ENCODE data around the gene ICE1.
"Not testable (repeated sequence)": the region's sequence is repeated elsewhere in the genome, so short reads cannot be mapped to it uniquely, and the experiment has no call there.

ICE1 gene

DNA sequence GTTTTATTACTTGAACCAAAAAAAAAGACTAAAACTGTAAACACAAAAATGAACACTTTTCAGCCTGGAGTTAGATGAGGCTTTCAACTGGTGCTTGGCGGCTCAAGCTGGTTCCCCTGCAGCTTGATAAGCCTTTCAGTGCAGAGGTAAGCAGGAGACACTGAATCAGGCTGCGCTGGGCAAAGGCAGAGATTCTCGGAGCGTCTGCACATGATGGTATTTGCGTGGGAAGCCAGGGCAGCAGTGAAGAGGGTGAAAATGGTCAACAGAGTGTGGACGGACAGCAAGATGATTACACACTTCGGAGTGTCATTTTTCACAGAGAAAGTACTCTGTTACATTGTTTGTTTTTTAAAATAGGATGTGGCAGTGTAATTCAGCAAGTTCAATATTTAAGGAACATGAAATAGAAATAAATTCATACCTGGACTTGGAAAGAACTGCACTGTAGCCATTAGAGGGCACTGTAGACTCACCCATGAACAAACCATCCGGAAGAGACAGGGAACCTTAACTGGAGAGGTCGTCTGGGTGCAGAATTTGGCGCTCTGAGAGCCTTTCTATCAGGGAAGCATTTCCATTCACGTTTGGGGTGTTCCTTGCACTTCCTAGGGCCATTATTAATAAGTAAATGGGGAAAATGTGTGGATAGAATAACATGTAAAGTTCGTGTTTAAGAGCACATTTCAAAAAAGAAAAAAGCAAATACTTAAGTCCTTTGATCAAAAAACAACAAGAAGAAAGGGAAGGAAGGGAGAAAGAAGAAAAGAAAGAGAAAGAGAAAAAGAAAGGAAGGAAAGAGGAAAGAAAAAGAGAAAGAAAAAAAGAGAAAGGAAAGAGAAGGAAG is 69.8 kb downstream of the ICE1 start:
- DNase-seq (ENCODE audit: low read depth in 2 of 2): no peak

DNA sequence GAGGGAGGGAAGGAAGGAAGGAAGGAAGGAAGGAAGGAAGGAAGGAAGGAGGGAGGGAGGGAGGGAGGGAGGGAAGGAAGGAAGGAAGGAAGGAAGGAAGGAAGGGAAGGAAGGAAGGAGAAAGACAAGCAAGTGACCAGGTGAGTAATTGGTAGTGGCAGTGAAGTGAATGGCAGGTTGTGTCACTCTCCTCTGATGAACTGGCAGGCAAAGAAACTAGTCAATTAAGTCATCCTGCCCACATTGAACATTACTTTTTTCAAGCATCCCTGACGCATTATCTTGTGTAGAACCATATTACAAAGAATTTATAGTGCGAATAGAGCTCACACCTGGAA is 70.4 kb downstream of the ICE1 start:
- not testable (repeated sequence) for DNase-seq (ENCODE audit: low read depth in 2 of 2)

DNA sequence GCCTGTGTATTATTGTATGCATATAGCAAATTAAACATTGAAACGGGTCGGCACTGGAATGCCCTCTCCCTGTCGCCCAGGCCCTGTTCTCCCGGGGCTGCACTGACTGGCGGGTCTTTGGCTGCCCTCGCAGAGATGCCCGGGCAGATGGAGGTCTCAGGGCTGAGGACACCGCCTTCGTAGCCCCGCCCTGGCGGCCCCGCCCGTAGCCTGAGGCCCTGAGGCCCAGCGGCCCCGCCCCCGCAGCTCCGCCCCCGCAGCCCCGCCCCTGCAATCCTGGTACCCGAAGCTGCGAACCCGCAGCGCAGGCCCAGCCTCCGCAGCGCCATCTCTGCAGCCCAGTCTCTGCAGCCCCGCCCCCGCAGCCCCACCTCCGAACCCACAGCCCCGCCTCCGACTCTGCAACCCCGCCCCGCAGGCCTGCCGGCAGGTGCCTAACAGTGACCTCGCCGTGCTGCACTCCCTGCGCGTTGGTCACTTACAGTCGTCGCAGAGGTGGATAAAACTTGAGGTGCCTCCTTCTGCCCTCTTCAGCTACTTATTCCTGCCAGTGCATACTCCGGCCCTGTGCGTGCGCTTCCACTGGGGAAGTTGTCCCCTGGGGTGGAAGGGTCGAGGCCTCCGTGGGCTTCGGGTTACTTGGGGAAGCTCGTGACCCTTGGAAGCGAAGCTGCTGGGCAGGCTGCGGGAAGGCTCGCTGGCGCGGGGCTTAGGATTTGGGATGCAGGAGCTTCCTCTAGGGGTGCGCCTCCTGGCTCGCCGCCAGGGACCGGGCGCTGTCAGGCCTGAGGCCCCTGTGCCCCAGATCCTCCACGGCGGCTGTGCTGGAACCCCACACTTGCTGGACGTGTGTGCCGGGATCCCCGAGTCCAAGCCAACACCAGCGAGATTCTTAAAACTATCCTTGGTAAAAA is 72.3 kb downstream of the ICE1 start:
- peak; percentile 65 to 66 for DNase-seq (ENCODE audit: low read depth in 2 of 2)

DNA sequence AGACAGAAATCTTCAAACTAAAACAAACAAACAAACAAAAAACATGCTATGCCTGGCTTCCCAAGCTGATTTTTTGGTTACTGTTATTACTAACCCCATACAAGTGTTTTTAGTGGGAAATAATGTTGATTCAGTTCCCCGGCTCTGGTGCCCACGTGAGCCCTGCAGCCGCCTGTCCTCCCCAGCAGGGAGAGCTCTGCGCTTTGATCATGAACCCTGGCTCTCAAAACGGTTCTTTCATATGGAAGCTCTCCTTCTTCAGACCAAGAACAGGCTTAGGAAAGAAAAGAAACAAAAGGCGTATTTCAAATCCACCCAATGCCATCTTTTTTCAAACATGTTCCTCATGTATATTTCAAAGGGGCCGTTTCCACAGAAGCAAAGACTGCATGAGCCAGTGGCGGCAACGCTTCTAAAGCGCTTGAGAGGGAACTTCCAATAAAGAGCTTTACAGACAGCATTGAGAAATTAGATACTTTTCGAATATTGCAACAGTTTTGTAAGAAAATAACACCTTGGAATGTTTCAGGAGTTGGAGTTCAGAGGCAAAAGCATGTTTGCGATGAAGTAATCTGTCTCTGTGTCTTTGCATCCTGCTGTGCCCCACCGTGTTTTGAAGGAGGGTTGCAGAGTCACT is 74.8 kb downstream of the ICE1 start:
- DNase-seq (ENCODE audit: low read depth in 2 of 2): peak in 1 of 2 donors; percentile 12

DNA sequence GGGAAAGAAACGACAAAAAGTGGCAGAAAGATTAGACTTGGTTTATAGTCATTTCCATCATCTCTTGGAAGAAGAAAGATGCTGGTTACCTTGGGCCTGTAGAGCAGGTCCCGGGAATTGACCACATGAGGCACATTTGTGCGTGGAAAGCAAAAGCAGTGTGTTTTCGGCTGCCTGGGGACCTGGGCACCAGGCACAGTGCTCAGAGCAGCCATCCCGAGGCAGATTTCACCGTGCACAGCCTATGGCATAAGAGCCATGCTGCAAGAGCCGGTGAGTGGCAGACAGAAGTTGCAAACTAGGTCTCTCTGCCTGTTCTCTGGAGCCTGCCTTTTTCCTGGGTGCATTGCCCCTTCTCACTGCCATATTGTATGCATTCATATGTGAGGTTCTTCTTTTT is 77.0 kb downstream of the ICE1 start:
- DNase-seq (ENCODE audit: low read depth in 2 of 2): no peak

DNA sequence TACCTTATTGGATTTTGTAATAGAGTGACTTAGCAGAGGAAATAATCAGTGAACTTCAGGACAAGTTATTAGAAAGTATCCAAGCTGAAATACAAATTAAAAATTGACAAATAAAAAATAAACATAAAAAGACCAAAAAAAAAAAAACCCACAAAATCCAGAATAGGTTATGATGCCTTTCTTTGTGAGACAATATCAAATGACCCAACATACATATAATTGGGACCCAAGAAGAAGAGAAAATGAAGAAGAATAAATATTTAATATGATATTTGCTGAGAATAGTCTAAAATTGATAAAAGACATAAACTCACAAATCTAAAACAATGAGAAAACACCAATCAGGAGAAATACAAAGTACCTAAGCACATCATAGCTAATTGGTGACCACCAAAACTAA is 81.8 kb downstream of the ICE1 start:
- DNase-seq (ENCODE audit: low read depth in 2 of 2): no peak

DNA sequence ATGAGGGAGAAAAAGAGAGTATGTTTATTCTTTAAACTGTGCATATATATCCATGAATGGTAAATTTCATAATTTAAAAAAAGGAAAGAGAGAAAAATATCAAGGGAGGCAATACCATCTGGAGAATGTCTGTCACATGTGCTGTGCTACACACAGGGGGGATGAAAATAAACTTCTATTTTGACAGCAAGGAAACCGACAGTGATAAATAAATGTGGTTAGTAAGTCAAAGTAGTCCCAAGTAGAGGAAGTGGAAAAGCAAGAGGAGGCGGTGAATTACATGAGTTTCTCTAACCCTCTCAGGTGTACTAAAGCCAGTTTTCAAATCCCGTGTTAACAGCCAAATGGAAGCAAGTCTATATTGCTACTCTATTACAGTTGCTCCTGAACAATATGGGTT is 83.3 kb downstream of the ICE1 start:
- no peak for DNase-seq (ENCODE audit: low read depth in 2 of 2)

DNA sequence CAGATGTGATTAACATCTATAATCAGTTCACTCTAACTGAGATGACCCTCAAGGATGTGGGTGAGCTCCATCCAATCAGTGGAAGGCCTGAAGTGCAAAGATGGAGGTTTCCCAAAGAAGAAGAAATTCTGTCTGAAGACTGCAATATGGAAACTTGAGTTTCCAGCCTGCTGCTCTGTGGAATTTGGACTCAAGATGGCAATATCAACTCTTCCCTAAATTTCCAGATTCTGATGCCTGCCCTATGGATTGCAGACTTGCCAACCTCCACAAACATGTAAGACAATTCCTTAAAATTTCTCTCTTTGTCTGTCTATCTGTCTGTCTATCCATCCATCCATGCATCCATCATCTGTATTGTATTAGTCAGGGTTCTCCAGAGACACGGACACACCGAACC is 85.9 kb downstream of the ICE1 start:
- no peak for DNase-seq (ENCODE audit: low read depth in 2 of 2)

DNA sequence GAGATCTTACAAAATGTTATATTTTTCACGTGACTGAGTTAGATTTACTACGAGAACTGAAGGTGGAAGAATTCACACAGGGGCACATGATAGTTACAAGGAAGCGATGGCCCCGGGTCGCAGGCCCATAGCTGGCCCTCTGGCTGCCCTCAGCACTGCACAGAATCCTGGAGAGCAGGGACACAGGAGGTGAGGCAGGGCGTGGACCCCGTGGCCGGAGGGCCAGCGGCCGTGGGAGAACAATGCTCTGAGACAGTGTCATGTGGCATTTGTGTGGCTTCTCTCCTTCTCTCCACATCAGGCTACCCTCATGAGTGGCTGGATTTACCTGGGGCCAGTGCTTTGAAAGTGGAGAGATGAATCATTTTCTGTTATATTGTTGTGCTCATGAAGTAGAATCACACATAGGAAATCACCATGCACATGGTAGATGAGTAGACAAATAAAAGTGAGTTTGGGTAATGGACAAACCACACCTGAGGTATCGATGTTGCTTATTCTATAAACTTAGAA is 89.5 kb downstream of the ICE1 start:
- DNase-seq (ENCODE audit: low read depth in 2 of 2): no peak

DNA sequence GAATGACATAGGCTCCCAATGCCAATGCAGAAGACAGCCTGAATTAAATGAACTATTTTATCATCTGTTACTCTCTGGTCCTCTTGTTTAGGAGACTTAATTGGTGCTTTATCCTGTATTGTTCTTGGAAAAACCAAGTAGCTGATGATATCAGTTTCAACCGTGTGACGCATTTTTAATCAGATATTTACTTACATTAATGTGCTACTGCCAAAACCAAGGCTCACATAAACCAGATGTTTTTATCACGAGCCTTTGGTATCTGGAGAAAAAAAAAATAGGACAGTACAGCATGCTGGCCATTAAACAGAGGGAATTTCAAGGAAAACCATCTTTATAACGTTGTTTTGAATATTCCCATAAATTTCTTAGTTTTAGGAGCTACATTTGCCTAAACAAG is 90.1 kb downstream of the ICE1 start:
- DNase-seq (ENCODE audit: low read depth in 2 of 2): no peak

DNA sequence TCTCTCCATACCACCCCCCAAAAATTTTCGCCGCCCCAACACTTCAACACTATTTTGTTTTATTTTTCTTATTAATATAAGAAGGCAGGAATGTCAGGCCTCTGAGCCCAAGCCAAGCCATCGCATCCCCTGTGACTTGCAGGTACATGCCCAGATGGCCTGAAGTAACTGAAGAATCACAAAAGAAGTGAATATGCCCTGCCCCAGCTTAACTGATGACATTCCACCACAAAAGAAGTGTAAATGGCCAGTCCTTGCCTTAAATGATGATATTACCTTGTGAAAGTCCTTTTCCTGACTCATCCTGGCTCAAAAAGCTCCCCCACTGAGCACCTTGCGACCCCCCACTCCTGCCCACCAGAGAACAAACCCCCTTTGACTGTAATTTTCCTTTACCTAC is 98.1 kb downstream of the ICE1 start:
- not testable (repeated sequence) for DNase-seq (ENCODE audit: low read depth in 2 of 2)

DNA sequence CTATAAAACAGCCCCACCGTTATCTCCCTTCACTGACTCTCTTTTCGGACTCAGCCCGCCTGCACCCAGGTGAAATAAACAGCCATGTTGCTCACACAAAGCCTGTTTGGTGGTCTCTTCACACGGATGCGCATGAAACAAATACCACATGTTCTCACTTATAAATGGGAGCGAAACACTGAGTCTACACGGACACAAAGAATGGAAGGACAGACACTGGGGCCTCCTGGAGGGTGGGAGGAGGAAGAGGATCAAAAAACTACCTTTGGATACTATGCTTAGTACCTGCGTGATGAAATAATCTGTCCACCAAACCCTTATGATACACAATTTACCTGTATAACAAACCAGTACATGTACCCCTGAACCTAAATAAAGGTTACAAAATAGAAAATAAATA is 98.6 kb downstream of the ICE1 start:
- DNase-seq (ENCODE audit: low read depth in 2 of 2): no peak

DNA sequence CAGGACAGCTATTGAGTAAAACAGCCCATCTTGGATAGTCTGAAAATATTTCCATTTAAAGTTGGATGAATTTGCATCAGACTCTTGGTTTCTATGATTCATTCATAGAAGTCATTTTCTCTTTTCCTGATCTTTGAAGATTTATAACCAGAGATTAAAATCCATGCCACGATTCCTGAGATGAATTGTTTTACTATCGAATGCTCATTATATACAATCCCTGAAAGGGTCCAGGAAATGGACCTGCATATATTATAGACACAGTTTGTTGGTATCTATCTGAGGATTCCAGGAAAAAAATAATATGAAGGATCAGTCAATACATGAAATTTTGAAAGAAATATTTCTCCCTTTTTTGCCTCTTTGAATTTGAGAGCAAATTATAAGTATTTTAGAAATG is 99.0 kb downstream of the ICE1 start:
- DNase-seq (ENCODE audit: low read depth in 2 of 2): no peak

DNA sequence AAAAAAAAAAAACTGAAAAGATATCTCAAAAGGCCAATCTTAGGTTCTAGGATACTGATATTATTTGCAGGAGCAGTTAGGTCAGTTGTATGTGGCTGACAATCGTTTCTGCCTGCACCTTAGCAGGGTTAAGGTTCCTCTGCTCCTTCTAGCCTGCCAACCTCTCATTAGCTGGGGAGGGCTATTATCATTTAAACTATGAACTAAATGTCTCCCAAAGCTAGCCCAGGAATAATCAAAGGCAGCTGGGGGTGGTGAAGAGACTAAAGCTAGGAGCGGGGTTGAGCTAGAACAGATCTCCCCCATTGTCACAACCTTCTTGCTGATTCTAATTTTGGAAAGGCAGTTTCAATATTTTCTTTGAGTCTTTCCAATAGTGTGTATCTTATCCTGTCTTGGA is 99.9 kb downstream of the ICE1 start:
- no peak for DNase-seq (ENCODE audit: low read depth in 2 of 2)

DNA sequence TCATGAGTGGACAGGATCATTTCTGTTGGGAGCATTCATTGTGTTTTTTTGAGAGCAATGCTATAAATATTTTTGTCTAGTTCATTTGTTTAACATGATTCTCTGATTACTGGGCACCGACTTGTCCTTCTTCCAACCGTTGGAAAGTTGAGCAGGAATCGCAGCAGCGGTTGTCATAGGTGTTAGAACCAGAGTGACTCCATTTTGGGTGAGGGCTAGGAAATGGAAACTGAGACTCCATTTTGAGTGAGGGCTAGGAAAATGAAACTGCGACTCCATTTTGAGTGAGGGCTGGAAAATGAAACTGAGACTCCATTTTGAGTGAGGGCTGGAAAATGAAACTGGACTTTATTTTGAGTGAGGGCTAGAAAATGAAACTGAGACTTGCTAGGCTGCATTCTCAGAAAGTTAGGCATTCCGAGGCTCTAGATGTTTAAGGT is 100.6 kb downstream of the ICE1 start:
- no peak for DNase-seq (ENCODE audit: low read depth in 2 of 2)

DNA sequence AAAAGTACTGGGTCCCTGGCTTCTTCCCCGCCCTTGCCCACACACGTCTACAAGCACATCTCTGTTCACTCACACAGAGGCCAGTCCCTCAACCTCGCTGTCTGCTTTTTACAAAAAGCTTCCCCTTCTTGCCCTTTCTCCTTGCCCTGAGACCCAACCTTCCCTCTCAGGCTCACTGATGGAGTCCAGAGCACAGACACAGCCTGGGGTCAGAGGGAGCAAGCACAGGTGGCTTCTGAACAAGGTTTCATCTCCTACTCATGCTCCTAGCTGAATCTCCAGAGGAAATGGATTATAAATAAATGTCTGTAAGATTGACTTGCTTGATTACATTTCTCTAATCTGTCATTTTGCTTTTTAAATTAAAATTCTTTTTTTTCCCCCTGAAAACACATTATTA is 101.8 kb downstream of the ICE1 start:
- DNase-seq (ENCODE audit: low read depth in 2 of 2): no peak

DNA sequence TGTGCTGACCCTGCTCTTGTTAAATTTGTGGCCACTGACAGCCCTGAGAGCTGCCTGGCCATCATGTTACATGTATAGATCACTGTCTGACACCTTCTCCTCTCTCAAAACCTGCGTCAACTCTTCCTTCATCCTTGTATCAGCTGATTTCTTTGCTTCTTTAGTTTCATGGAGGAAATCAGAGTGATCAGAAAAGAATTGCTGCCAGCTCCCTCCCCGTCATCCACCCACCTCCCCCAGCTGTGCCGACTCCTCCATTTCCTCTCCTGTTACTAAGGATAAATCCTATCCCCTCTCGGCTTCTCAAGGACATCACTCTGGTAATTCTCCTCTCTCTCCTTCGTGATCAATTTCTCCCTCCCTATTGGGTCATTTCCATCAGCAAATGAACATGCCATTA is 108.9 kb downstream of the ICE1 start:
- DNase-seq (ENCODE audit: low read depth in 2 of 2): no peak

DNA sequence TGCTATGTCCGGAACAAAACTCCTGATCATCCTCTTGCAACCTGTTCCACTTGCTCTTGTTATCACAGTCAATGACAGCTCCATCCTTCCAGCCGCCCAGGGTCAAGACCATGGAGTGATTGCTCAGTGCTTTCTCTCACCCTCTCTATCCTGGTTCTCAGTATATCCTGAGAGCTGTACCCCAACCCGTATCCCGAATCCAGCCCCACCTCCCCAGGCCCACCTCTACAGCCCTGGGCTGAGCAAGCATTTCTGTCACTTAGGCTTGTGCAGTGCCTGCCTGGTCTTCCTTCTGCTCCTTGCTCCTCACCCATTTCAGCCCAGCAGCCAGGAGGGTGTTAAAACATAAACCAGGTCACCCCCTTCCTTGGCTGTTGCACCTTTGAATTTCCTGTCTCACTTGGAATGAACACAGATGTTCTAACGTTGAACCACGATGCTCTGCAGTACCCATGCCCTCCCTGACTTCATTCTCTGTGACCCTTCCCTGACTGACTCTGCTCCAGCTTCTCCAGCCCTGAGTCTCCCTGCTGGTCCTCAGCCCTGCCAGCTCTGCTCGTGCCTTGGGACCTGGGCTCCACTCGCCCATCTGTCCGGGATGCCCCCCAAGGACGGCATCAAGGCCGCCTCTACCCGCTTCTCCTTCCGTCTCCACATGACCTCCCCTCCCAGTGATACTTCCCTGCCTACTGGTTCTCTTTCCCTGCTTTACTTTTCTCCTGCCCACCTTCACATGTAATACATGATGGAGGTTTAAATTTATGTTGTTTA is 110.0 kb downstream of the ICE1 start:
- no peak for DNase-seq (ENCODE audit: low read depth in 2 of 2)

DNA sequence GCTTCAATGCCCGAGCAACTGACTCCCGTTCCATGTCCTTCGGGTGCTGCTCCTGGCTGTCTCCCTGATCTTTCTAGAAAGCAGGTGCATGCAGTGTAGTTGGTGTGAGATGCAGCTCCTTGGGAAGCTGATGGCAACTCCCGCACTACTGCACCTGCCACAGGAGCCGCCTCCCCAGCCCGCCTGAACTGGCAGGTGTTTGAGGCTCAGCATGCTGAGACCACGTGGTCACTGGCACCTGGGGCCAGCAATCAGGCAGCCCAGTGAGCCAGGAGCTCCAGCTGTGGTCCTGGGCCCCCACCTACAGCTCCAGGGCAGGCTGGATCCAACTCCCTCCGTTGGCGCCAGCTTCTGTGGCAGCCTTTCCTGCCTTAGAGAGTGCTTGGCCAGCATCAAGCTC is 111.5 kb downstream of the ICE1 start:
- no peak for DNase-seq (ENCODE audit: low read depth in 2 of 2)

DNA sequence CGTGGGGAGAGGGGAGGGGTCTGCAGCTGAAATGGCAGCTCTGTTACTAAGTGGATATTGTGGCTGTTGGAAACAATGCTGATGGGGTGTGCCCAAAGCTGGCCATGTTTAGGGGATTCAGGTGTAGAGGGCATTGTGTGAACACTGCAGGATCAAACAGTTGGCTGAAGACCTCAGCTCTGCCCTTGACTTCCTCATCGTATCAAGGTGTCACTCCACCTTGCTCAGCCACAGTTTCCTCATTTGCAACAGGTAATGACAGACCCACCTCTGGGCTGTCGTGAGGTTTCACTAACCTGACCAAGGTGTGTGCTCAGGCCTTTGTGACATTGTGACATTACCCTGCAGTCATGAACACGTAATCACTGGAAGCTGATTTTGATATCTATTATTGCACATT is 111.9 kb downstream of the ICE1 start:
- no peak for DNase-seq (ENCODE audit: low read depth in 2 of 2)

DNA sequence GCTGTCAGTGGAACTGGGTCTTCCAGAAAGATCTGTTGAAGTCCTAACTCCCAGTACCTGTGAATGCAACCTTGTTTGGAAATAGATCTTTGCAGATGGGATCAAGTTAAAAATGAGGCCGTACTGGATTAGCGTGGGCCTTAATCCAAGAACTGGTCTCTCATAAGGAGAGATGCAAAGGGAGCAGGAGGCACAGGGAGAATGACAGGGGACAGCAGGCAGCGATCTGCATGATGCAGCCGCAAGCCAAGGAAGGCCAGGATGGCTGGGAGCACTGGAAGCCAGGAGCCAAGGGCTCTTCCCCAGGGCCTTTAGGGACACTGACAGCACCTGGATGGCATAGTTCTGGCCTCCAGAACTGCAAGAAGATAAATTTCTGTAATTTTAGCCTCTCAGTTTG is 114.4 kb downstream of the ICE1 start:
- no peak for DNase-seq (ENCODE audit: low read depth in 2 of 2)

DNA sequence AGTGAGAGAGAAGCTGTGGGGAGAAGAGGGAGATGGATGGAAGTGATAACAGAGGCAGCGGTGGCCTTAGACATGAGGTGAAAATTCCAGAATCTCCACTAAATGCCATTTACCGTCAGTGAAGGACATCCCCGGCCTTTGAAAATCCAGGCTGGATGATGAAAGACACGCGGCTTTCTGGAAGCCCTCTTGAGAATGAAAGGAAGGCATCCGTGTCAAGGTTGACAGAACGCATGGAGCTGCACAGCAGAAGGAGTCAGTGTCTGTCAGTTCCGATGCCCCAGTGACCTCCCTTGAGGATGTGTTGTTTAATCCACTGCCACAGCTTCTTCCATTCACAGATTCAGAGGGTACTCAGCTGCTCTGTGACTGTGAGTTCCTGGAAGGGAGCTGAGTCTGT is 114.9 kb downstream of the ICE1 start:
- DNase-seq (ENCODE audit: low read depth in 2 of 2): no peak

Data from stimulated activated CD8-positive, alpha-beta memory T cell treated with anti-CD3 and anti-CD28 coated beads, Interleukin-15, amount 100 ng/mL, for 48 hours (primary cell).